Endothelial cell of hepatic sinusoid (primary cell): ENCODE results near the gene MINDY4.

Experiments
- in situ Hi-C: cut with HindIII; loops from 2 replicates; pipeline ENCODE4 v1.10.0; 2017; ENCODE audit warnings: low sequenced_read_pairs

MINDY4 gene

GRCh38 chr7:30849565-30849964 is 78.3 kb downstream of the MINDY4 start:
- in situ Hi-C loops, result no loop called here

- in situ Hi-C loops, result no loop called here
Measured at GRCh38 chr7:30850426-30850825, 79.2 kb downstream of the MINDY4 start.

- in situ Hi-C loops, result no loop called here
Measured at GRCh38 chr7:30851651-30852307, 80.6 kb downstream of the MINDY4 start.

GRCh38 chr7:30852308-30852684 is 81.1 kb downstream of the MINDY4 start:
- in situ Hi-C loops, result no loop called here

GRCh38 chr7:30852744-30853288 is 81.6 kb downstream of the MINDY4 start:
- in situ Hi-C loops, result no loop called here

- in situ Hi-C loops, result no loop called here
Measured at GRCh38 chr7:30853576-30853975, 82.4 kb downstream of the MINDY4 start.

- in situ Hi-C loops, result no loop called here
Measured at GRCh38 chr7:30855936-30856335, 84.7 kb downstream of the MINDY4 start.

- in situ Hi-C loops, result no loop called here
Measured at GRCh38 chr7:30858576-30858975, 87.4 kb downstream of the MINDY4 start.

GRCh38 chr7:30859202-30859939 is 88.2 kb downstream of the MINDY4 start:
- in situ Hi-C loops, result no loop called here

GRCh38 chr7:30859940-30860496 is 88.8 kb downstream of the MINDY4 start:
- in situ Hi-C loops, result no loop called here

GRCh38 chr7:30861612-30862011 is 90.4 kb downstream of the MINDY4 start:
- in situ Hi-C loops, result no loop called here

- in situ Hi-C loops, result no loop called here
Measured at GRCh38 chr7:30862995-30863705, 91.9 kb downstream of the MINDY4 start.

- in situ Hi-C loops, result no loop called here
Measured at GRCh38 chr7:30863706-30864035, 92.5 kb downstream of the MINDY4 start.

GRCh38 chr7:30864101-30864500 is 92.9 kb downstream of the MINDY4 start:
- in situ Hi-C loops, result no loop called here

GRCh38 chr7:30865076-30865475 is 93.9 kb downstream of the MINDY4 start:
- in situ Hi-C loops, result no loop called here

- in situ Hi-C loops, result no loop called here
Measured at GRCh38 chr7:30865821-30866220, 94.6 kb downstream of the MINDY4 start.

- in situ Hi-C loops, result no loop called here
Measured at GRCh38 chr7:30866939-30867338, 95.7 kb downstream of the MINDY4 start.

GRCh38 chr7:30867483-30867882 is 96.3 kb downstream of the MINDY4 start:
- in situ Hi-C loops, result no loop called here

GRCh38 chr7:30869794-30870611 is 98.8 kb downstream of the MINDY4 start:
- in situ Hi-C loops, result no loop called here

- in situ Hi-C loops, result no loop called here
Measured at GRCh38 chr7:30870821-30871518, 99.8 kb downstream of the MINDY4 start.
